ENCODE data around the gene APPL2. TPM values are rescaled to one million over a fixed set of nuclear protein-coding genes. Genes with fewer than 3 reads are reported as not detected.
"Not testable (repeated sequence)": the region's sequence is repeated elsewhere in the genome, so short reads cannot be mapped to it uniquely, and the experiment has no call there.

Gene APPL2
- polyA plus RNA-seq, 12 donors = 21.7 to 65.5 (median 33.5) TPM; not detected in 1

GRCh38 chr12:105256921-105257320, 20.9 kb upstream of the APPL2 start:
- no peak for DNase-seq

GRCh38 chr12:105256431-105256830, 20.5 kb upstream of the APPL2 start:
- not testable (repeated sequence) for DNase-seq

DNA sequence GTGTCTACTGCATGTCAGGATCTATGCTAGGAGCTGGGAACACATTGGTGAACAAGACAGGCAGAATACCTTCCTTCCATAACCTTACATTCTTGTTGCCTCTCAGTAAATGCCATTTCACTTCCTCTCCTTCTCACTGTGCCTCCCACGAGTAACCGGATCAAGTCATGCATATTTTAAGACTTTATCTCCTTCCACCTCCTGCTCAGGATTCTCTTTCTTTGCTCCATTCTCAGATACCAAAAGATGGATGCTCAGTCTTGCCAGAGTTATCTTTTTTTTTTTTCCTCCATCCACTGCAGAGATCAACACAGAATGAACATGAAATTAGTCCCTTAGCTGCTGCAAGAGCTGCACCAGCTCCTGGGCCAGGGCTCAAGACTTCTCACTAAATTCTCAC, 20.0 kb upstream of the APPL2 start:
- no peak for DNase-seq

DNA sequence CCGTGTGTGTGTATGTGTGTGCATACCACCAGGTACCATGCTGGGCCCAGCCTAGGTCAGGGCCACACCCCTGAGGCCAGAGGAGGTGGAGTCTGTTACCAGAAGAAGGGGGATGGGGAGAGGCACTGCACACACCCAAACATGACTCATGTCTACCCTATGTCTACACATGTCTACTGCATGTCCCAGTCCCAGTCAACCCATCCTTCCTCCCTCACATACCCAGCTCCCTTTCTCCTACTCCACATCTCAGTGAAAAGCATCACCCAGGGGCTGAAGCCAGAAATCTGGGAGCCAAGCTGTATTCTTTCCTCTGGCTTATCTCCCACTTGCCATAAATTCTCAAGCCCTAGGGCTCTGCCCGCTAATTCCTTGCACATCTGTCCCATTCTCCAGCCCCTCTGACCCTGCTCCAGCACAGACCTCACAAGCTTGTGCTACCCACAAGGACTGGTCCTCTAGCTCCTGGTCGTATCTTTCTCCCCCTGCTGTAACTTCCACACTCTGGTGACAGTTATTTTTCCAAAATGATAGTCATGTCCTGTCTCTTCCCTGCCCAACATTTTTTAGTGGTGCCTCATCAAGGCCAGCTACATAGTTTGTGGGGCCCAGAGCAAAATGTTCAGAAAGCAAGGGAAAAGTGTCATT, 18.0 kb upstream of the APPL2 start:
- no peak for DNase-seq

DNA sequence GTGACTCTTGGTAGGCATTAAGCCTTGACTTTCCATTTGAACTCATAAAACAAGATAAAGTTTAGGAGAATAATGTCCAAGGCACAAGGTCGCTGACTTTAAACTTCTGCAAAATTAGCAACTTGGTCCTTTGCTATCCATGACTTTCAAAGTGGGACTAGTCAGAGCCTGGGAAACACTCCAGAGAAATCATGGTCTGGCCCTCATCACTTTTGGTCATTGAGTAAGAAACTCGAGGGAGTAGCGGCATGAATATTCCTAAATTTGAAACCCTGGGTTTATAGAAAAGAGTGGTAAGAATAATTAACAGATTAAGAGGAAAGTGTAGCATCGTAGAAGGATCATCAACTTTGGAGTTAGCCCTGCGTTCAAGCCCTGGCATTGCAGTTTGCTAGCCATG, 16.9 kb upstream of the APPL2 start:
- DNase-seq = no peak

DNA sequence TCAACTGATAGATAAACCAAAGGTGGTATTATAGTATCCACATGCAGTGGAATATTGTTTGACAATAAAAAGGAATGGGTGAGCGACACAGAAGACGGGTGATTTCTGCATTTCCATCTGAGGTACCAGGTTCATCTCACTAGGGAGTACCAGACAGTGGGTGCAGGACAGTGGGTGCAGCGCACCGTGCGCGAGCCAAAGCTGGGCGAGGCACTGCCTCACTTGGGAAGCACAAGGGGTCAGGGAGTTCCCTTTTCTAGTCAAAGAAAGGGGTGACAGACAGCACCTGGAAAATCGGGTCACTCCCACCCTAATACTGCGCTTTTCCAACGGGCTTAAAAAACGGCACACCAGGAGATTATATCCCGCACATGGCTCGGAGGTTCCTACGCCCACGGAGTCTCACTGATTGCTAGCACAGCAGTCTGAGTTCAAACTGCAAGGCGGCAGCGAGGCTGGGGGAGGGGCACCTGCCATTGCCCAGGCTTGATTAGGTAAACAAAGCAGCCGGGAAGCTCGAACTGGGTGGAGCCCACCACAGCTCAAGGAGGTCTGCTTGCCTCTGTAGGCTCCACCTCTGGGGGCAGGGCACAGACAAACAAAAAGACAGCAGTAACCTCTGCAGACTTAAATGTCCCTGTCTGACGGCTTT, 9.9 kb upstream of the APPL2 start:
- DNase-seq = not testable (repeated sequence)

DNA sequence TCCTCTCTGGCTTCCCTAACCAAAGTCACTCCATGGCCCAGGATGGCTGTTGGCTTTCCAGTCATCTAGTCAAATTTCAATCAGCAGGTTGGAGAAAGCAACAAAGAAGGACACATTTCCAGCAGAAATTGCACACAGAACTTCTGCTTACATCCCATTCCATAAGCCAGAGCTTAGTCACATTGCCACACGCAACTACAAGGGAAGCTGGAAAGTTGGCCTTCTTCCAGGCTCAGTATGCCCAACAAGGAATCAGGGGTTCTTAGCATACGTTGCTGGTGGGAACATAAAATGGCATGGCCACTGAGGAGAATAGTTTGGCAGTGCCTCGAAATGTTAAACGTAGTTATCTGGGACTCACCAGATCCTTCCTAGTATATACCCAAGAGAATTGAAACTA, 9.3 kb upstream of the APPL2 start:
- no peak for DNase-seq

DNA sequence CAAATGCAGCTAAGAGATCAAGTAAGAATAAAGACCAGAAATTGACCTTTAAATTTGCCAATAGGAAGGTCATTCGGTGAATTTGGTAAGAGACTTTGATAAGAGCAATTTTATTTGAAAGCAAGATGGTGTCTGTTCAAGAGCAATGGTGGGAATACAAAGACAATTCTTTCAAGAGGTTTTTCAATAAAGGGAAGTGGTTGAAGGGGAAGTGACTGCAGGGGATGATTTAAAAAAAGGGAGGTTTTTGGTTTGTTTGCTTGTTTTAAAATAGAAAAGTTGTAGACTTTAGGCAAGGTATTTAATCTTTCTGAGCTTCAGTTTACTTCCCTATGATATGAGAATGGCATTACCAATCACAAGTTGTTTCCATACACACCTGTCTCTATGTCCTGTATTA, 4.3 kb upstream of the APPL2 start:
- no peak for DNase-seq

DNA sequence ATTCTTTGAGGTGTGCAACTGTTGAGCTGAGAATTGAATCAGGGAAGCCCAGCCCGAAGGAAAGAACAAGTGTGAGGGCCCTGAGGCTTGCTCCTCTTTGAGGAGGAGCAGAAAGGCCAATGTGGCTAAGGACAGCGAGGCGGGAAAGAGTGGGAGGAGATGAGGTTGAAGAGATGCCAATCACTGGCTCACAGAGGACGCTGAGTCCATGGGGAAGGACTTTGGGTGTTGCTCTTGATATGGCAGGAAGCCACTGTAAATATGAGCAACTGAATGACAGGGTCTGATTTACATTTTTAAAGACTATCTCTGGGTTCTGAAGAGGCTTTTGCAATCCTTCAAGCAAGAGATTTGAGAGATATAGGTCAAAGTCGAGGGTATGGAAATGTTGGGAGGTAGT, 3.3 kb upstream of the APPL2 start:
- DNase-seq = no peak

DNA sequence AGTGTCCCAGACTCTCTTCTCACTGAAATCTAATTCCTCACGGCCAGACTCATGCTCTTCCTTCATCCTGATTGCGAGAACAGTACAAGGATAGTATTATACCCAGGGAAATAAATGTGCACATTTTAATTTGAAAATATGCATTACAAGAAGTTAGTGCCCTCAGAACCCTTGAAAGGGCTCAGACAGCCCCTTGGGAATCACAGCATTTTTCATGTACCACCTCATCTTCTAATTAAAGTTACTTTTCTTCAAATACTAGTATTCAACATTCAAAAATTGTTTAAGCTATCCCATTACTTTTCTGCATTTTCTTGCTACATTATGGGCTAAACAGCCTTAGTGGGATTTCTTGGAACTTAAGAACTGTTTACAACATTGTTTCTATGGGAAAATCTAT, 1.7 kb upstream of the APPL2 start:
- DNase-seq = no peak

DNA sequence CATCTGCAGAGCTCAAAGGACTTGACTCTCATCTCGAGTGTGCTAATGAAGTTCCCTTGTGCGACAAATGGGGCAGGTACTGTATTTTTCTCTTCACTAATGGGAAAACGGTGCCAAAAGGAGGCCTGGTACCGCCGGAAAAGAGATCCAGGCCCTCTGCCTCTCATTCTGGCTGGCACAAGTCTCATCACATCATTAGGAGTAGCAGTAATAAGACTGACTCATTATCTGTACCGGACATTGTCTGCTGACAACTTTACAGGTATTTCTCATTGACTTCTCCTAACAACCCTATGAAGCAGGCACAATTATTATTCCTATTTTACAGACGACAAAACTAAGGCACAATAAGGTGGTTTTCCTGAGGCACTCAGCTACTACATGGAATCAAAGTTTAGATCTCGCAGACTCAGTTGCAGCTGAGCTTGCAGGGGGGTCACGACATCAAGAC, 668 bp downstream of the APPL2 start:
- peak; percentile 18 for DNase-seq

GRCh38 chr12:105234197-105234596, 1.8 kb downstream of the APPL2 start:
- no peak for DNase-seq

GRCh38 chr12:105233041-105233905, 2.7 kb downstream of the APPL2 start:
- DNase-seq = no peak

- no peak for DNase-seq
Measured at GRCh38 chr12:105231396-105231795, 4.6 kb downstream of the APPL2 start.

- no peak for DNase-seq
Measured at GRCh38 chr12:105229371-105229770, 6.6 kb downstream of the APPL2 start.

- no peak for DNase-seq
Measured at GRCh38 chr12:105228966-105229365, 7.0 kb downstream of the APPL2 start.

DNA sequence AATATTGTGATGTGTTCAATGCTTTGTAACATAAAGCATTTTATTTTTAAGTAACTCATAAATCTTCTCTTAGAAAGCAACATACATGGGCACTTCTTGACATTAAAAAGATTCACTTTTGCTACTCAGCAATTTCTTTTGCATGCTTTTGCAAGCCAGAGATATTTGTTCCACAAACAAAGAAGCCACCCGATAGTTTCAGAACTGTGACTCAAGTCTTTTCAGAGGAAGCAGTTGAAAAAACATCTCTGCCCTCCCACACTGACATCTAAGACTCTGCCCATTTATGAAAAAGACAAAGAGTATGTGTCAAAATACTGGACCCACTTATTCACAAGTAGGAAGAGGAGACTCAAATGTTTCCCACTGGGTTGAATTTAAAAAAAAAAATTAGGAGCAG, 7.5 kb downstream of the APPL2 start:
- no peak for DNase-seq

- no peak for DNase-seq
Measured at GRCh38 chr12:105227879-105228278, 8.1 kb downstream of the APPL2 start.

- peak; percentile 82 for DNase-seq
Measured at GRCh38 chr12:105226219-105226618, 9.8 kb downstream of the APPL2 start.

- DNase-seq = no peak
Measured at GRCh38 chr12:105225505-105226015, 10.4 kb downstream of the APPL2 start.

- no peak for DNase-seq
Measured at GRCh38 chr12:105224399-105224798, 11.6 kb downstream of the APPL2 start.

DNA sequence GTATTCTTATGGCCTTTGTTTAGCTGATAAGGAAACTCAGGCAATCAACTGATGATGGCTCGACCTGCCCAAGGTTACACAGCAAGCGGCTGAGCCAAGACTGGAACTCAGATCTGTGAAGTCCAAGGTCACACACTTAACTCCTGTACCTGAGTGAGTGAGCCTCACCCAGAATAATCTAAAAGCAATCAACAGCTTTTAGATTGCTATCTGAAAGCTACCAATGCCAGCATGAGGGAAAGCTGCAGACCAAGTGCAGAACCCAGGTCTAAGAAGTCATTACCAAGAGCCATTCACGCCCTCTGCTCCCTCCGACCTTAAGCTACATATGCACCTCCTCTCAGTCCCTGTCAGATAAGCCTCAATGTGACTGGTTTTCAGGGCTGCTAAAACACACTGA, 12.1 kb downstream of the APPL2 start:
- no peak for DNase-seq

Data from muscle of arm (tissue), 12 donors.